Measurements from ENCODE around the gene COL8A1. TPM values are rescaled to one million over a fixed set of nuclear protein-coding genes. Genes with fewer than 3 reads are reported as not detected.
"Not testable (repeated sequence)": the region's sequence is repeated elsewhere in the genome, so short reads cannot be mapped to it uniquely, and the experiment has no call there.

The COL8A1 gene
- total and polyA plus RNA-seq, 8 donors: 0.96 to 283 (median 2.6) TPM

GRCh38 chr3:99730870-99731269 lies 92.5 kb downstream of the COL8A1 start:
- no peaks in the 10 kb centered on the region for H3K9me3 ChIP-seq
- no peak overlapping the region for H3K27ac ChIP-seq
- TF ChIP-seq CTCF (IDR thresholded peaks at IDR 0.05): no peak
- DNase-seq (no peak), ATAC-seq (no peak)
- H3K4me3 ChIP-seq: no peak overlapping the region
- no peaks in the 10 kb centered on the region for H3K27me3 ChIP-seq
- H3K36me3 ChIP-seq: no peaks in the 10 kb centered on the region
- intact Hi-C loops (cut with DNase I): no loop called here
- no peaks in the 10 kb centered on the region for H3K4me1 ChIP-seq

DNA sequence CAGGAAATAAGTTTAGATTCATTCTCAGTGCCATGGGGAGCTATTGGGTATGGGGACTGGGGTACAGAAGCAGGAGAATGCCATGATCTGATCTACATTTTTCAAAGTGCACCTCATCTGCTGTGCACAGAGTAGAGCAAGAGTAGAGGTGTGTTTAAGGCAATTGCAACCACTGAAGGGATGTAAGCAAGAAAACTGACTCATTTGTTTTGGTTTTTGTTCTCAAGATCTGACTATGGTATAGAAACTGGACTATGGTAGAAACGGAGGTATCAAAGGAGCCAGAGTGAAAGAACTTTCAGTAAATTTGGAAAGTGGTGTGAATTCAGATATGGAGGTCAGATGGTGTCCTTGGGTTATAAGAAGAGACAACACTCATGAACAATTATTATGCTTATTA lies 93.1 kb downstream of the COL8A1 start:
- Histone ChIP-seq H3K27me3 (no peaks in the 10 kb centered on the region), H3K9me3 (no peaks in the 10 kb centered on the region), H3K27ac (no peak overlapping the region), H3K36me3 (no peaks in the 10 kb centered on the region), H3K4me1 (no peaks in the 10 kb centered on the region), H3K4me3 (no peak overlapping the region)
- DNase-seq (no peak), ATAC-seq (no peak)
- intact Hi-C loops (cut with DNase I): no loop called here
- TF ChIP-seq CTCF (IDR thresholded peaks at IDR 0.05): no peak

GRCh38 chr3:99740371-99740770 lies 102.0 kb downstream of the COL8A1 start:
- H3K27me3 ChIP-seq; H3K4me3 ChIP-seq; DNase-seq; intact Hi-C loops (cut with DNase I); ATAC-seq; H3K36me3 ChIP-seq; H3K27ac ChIP-seq; H3K9me3 ChIP-seq; H3K4me1 ChIP-seq: not testable (repeated sequence)

- intact Hi-C loops (cut with DNase I): no loop called here
- TF ChIP-seq CTCF (IDR thresholded peaks at IDR 0.05): no peak
- H3K27ac ChIP-seq: no peak overlapping the region
- H3K4me3 ChIP-seq: no peak overlapping the region
- no peaks in the 10 kb centered on the region for H3K27me3 ChIP-seq
- ATAC-seq: no peak
- no peaks in the 10 kb centered on the region for H3K36me3 ChIP-seq
- H3K9me3 ChIP-seq: peaks cover 0 to 7% of the 10 kb centered on the region in 2 donors
- no peaks in the 10 kb centered on the region for H3K4me1 ChIP-seq
- DNase-seq: no peak
These were observed 103.2 kb downstream of the COL8A1 start for GRCh38 chr3:99741588-99741987.

DNA sequence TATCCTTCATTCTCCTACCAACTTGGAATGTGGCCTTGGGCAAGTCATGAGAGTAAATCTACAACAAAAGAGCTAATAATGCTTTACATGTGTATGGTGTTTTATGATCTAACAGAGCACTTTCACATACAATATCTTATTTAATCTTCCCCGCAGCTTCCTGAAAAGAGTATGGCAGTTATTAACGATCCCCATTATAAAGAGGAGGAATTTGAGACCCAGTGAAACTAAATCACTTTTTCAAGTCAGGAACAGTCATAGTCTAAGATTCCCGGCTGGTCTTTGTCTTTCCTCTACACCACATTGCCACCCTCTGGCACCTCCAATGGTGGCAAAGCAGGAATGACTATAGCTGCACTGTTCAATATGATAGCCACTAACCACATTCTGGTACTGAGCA lies 109.5 kb downstream of the COL8A1 start:
- Histone ChIP-seq H3K4me3 (no peak overlapping the region), H3K4me1 (no peaks in the 10 kb centered on the region), H3K27me3 (no peaks in the 10 kb centered on the region), H3K36me3 (no peaks in the 10 kb centered on the region), H3K27ac (no peak overlapping the region), H3K9me3 (no peaks in the 10 kb centered on the region)
- peak in 1 of 2 donors; percentile 17 for TF ChIP-seq CTCF (IDR thresholded peaks at IDR 0.05)
- DNase-seq (no peak), ATAC-seq (peak; percentile 62)
- intact Hi-C loops (cut with DNase I): no loop called here

GRCh38 chr3:99751649-99752048 lies 113.3 kb downstream of the COL8A1 start:
- no peak for ATAC-seq
- intact Hi-C loops (cut with DNase I): no loop called here

More at GRCh38 chr3:99751649-99752048, 113.3 kb downstream of the COL8A1 start:
- peak overlapping the region in 1 of 2 donors; percentile 6 for H3K27ac ChIP-seq
- DNase-seq: no peak
- H3K36me3 ChIP-seq: no peaks in the 10 kb centered on the region
- H3K4me1 ChIP-seq: no peaks in the 10 kb centered on the region
- H3K9me3 ChIP-seq: no peaks in the 10 kb centered on the region
- TF ChIP-seq CTCF (IDR thresholded peaks at IDR 0.05): no peak
- H3K4me3 ChIP-seq: no peak overlapping the region
- no peaks in the 10 kb centered on the region for H3K27me3 ChIP-seq
